Measurements from ENCODE around the gene WWOX. TPM values are rescaled to one million over a fixed set of nuclear protein-coding genes. Genes with fewer than 3 reads are reported as not detected.

Gene WWOX
- total RNA-seq, 1 donor from 2014 or later, result 8.9 TPM

DNA sequence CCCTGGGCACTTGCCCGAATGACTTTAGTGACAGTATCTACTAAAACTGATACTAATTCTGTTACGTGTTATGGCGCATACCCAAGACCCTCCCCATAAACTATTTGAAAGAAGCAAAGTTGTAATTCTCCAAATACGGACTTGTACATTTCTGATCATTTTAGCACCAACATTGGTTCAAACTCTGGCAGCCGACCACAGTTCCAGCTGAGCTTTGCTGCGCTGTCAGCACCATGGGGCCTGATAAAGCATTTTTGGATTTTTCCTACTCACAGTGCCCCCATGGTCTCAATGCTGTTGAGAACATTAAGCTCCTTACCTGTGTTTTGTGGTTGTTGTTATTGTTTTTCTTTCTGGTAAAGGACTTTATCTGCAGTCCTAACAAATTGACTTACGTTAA, 1040.3 kb downstream of the WWOX start:
- no peak for DNase-seq
- no peak overlapping the region for H3K27ac ChIP-seq (replicated peaks)

GRCh38 chr16:79143026-79143425, 1043.6 kb downstream of the WWOX start:
- no peak for DNase-seq
- Histone ChIP-seq H3K4me3 (no peak overlapping the region), H3K27ac (replicated peaks) (no peak overlapping the region), H3K9me3 (replicated peaks) (no peaks in the 10 kb centered on the region), H3K27me3 (ENCODE audit: low read depth) (no peaks in the 10 kb centered on the region), H3K36me3 (no peaks in the 10 kb centered on the region), H3K4me1 (no peaks in the 10 kb centered on the region)
- TF ChIP-seq, protein P1, sequence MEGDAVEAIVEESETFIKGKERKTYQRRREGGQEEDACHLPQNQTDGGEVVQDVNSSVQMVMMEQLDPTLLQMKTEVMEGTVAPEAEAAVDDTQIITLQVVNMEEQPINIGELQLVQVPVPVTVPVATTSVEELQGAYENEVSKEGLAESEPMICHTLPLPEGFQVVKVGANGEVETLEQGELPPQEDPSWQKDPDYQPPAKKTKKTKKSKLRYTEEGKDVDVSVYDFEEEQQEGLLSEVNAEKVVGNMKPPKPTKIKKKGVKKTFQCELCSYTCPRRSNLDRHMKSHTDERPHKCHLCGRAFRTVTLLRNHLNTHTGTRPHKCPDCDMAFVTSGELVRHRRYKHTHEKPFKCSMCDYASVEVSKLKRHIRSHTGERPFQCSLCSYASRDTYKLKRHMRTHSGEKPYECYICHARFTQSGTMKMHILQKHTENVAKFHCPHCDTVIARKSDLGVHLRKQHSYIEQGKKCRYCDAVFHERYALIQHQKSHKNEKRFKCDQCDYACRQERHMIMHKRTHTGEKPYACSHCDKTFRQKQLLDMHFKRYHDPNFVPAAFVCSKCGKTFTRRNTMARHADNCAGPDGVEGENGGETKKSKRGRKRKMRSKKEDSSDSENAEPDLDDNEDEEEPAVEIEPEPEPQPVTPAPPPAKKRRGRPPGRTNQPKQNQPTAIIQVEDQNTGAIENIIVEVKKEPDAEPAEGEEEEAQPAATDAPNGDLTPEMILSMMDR (IDR thresholded peaks at IDR 0.05; ENCODE audit: borderline replicate concordance), result no peak
- intact Hi-C loops (cut with micrococcal nuclease), result no loop called here

More for the DNA sequence above, 1040.3 kb downstream of the WWOX start:
- no peaks in the 10 kb centered on the region for H3K27me3 ChIP-seq (ENCODE audit: low read depth)
- H3K9me3 ChIP-seq (replicated peaks), result no peaks in the 10 kb centered on the region
- no peaks in the 10 kb centered on the region for H3K36me3 ChIP-seq
- no peaks in the 10 kb centered on the region for H3K4me1 ChIP-seq
- intact Hi-C loops (cut with micrococcal nuclease), result no loop called here
- H3K4me3 ChIP-seq, result no peak overlapping the region
- TF ChIP-seq, protein P1 (IDR thresholded peaks at IDR 0.05; ENCODE audit: borderline replicate concordance), result no peak

DNA sequence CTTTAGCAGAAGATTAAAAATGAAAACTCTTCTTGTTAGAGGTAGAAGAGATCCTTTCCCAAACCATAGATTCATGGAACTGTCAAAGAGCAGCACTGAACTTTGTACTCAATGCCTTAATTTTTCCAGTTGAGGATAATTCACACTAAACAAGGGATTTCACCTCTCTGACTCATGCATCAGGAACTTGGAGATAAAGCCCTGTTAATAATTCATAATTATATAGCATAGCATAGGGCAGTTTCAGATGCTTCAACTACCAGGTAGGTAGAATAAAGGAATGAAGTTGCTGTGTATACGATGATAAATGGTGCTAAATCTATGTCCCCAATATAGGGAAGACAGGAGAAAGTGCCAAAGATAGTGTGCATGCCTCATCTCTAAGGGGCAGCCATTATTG, 1050.7 kb downstream of the WWOX start:
- DNase-seq, result no peak
- H3K27me3 ChIP-seq (ENCODE audit: low read depth), result no peaks in the 10 kb centered on the region
- TF ChIP-seq, protein P1 (IDR thresholded peaks at IDR 0.05; ENCODE audit: borderline replicate concordance), result no peak
- H3K9me3 ChIP-seq (replicated peaks), result no peaks in the 10 kb centered on the region
- no peaks in the 10 kb centered on the region for H3K36me3 ChIP-seq
- no peaks in the 10 kb centered on the region for H3K4me1 ChIP-seq
- no peak overlapping the region for H3K27ac ChIP-seq (replicated peaks)
- no peak overlapping the region for H3K4me3 ChIP-seq
- intact Hi-C loops (cut with micrococcal nuclease), result no loop called here

- H3K9me3 ChIP-seq (replicated peaks), result no peaks in the 10 kb centered on the region
- TF ChIP-seq, protein P1 (IDR thresholded peaks at IDR 0.05; ENCODE audit: borderline replicate concordance), result no peak
- no peak overlapping the region for H3K4me3 ChIP-seq
- no peaks in the 10 kb centered on the region for H3K36me3 ChIP-seq
- H3K27me3 ChIP-seq (ENCODE audit: low read depth), result no peaks in the 10 kb centered on the region
- H3K27ac ChIP-seq (replicated peaks), result no peak overlapping the region
- no peaks in the 10 kb centered on the region for H3K4me1 ChIP-seq
- no peak for DNase-seq
- intact Hi-C loops (cut with micrococcal nuclease), result no loop called here
Measured at GRCh38 chr16:79150632-79151310, 1051.3 kb downstream of the WWOX start.

DNA sequence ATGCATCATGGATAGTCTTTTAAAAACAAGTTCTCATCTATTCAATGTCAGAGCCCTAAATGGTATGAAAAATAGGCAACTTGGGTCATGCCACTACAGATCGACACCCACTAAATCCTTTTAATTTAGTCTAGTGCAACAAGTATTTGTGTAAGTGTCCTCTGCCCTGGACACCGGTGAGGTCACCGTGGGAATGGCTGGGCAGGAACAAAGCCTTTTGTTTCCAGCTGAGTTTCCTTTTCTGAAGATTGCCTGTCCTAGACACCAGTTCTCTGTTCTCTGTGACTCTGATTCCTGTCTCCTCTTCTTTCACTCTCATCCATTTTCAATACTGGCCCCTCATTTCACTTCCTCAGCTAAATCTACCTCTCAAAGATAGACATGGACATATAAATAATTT, 1054.6 kb downstream of the WWOX start:
- DNase-seq, result no peak
- Histone ChIP-seq H3K27ac (replicated peaks) (no peak overlapping the region), H3K36me3 (no peaks in the 10 kb centered on the region), H3K4me3 (no peak overlapping the region), H3K4me1 (no peaks in the 10 kb centered on the region), H3K9me3 (replicated peaks) (no peaks in the 10 kb centered on the region), H3K27me3 (ENCODE audit: low read depth) (no peaks in the 10 kb centered on the region)
- intact Hi-C loops (cut with micrococcal nuclease), result no loop called here
- TF ChIP-seq, protein P1 (IDR thresholded peaks at IDR 0.05; ENCODE audit: borderline replicate concordance), result no peak

Data from left ventricle myocardium inferior (tissue), 1 donor.